Panc1 (cell line): ENCODE measurements around the gene OTUD3. TPM values are rescaled to one million over a fixed set of nuclear protein-coding genes. Genes with fewer than 3 reads are reported as not detected.

Experiments used
- ATAC-seq: fragments of 200-7000 bp; cut with Tn5 transposase; 2 replicates; pipeline ENCODE4 v1.9.1; 2020; ENCODE audit warnings: mild to moderate bottlenecking, moderate library complexity
- BruUV-seq: library from RNA; stranded (reverse); fragments of 400-500 nt; replicated peaks from 2 replicates; lab custom pipeline; 2021; lab: Mats Ljungman, UMichigan
- CTCF ChIA-PET: fragments of 300-600 bp; sonication (Branson Sonifier 250); formaldehyde crosslinking; loops from one replicate; lab custom pipeline; 2022; ENCODE audit warnings: antibody characterized with exemption; lab: Charles Lee
- POLR2A ChIA-PET: fragments of 300-600 bp; sonication (Branson Sonifier 250); formaldehyde crosslinking; loops from one replicate; lab custom pipeline; 2022; ENCODE audit warnings: antibody characterized with exemption; lab: Charles Lee
- DNase-seq: peaks from one replicate; pipeline ENCODE4 v3.0.0-alpha.2; 2010; ENCODE audit warnings: low read depth, low spot score
- H3K27ac ChIP-seq: 2 replicates; pipeline ENCODE4 v1.5.1; 2011; ENCODE audit warnings: mild to moderate bottlenecking, low read length, inconsistent platforms
- H3K27me3 ChIP-seq: fragments of 200-500 bp; sonication (Bioruptor generic); 2 replicates; pipeline ENCODE4 v1.6.0; 2014; ENCODE audit warnings: low read length, inconsistent platforms; ENCODE audit not compliant: control insufficient read depth, insufficient read depth
- H3K36me3 ChIP-seq: fragments of 200-500 bp; sonication (Bioruptor generic); 2 replicates; pipeline ENCODE4 v1.5.1; 2014; ENCODE audit warnings: inconsistent platforms, mild to moderate bottlenecking, low read length, moderate library complexity; ENCODE audit not compliant: control insufficient read depth, insufficient read depth
- H3K4me1 ChIP-seq: 2 replicates; pipeline ENCODE4 v1.5.1; 2011; ENCODE audit warnings: inconsistent platforms, mild to moderate bottlenecking, low read length, moderate library complexity; ENCODE audit not compliant: control insufficient read depth, insufficient read depth
- H3K4me3 ChIP-seq, 2 experiments: 2 replicates each; pipeline ENCODE4 v1.5.1; 2011 to 2012; ENCODE audit warnings: low read depth in 2 of 2, low read length in 2 of 2, mild to moderate bottlenecking in 2 of 2, inconsistent platforms in 1 of 2, moderate library complexity in 1 of 2
- H3K9me3 ChIP-seq: fragments of 200-500 bp; sonication (Bioruptor generic); 2 replicates; pipeline ENCODE4 v1.5.1; 2014; ENCODE audit warnings: low read depth, mild to moderate bottlenecking, inconsistent platforms, low read length, moderate library complexity; ENCODE audit not compliant: control insufficient read depth, insufficient read depth
- CTCF ChIP-seq: fragments of 450-650 bp; IDR thresholded peaks from 2 replicates; pipeline ENCODE4 v1.5.1; 2017; ENCODE audit warnings: mild to moderate bottlenecking
- POLR2AphosphoS5 ChIP-seq: IDR thresholded peaks from 2 replicates; pipeline ENCODE4 v1.6.1; 2012; ENCODE audit warnings: mild to moderate bottlenecking, low read depth, low read length, moderate library complexity
- REST ChIP-seq, 2 experiments: IDR thresholded peaks; 2 replicates each; pipeline ENCODE4 v1.6.1; 2011 to 2012; ENCODE audit warnings: low read depth in 2 of 2, control low read depth in 1 of 2, low read length in 1 of 2, mild to moderate bottlenecking in 1 of 2, moderate library complexity in 1 of 2; ENCODE audit not compliant: insufficient read depth in 1 of 2
- SIN3A ChIP-seq: IDR thresholded peaks from 2 replicates; pipeline ENCODE4 v1.6.1; 2012; ENCODE audit warnings: low read depth, mild to moderate bottlenecking, low read length, moderate library complexity, borderline replicate concordance; ENCODE audit not compliant: insufficient read depth
- TCF7L2 ChIP-seq: IDR thresholded peaks from 2 replicates; pipeline ENCODE4 v1.6.1; 2011; ENCODE audit warnings: mild to moderate bottlenecking, low read depth, low read length, inconsistent platforms
- in situ Hi-C: cut with HindIII; loops from 2 replicates; pipeline ENCODE4 v1.10.0; 2016; ENCODE audit warnings: low sequenced_read_pairs, low pct_unique_long_range_greater_than_20kb
- intact Hi-C: fragments of 100-400 bp; cut with micrococcal nuclease; formaldehyde crosslinking; loops from one replicate; pipeline ENCODE4 v1.10.0; 2022; ENCODE audit not compliant: unreplicated experiment
- total RNA-seq: library from RNA; stranded (reverse); gene quantifications from one replicate; pipeline ENCODE4 v1.2.1, GENCODE V29; 2021; ENCODE audit not compliant: unreplicated experiment

Gene OTUD3
- total RNA-seq, 1 experiment from 2014 or later = 14.1 TPM

- TF ChIP-seq TCF7L2 = no peak
- TF ChIP-seq SIN3A = no peak
- TF ChIP-seq CTCF = no peak
- in situ Hi-C loops (no loop called here), intact Hi-C loops (no loop called here)
- DNase-seq (no peak), ATAC-seq (no peak)
- Histone ChIP-seq H3K9me3 (no peaks in the 10 kb centered on the region), H3K4me1 (no peaks in the 10 kb centered on the region), H3K4me3 (no peak overlapping the region), H3K27me3 (no peaks in the 10 kb centered on the region), H3K36me3 (no peaks in the 10 kb centered on the region), H3K27ac (no peak overlapping the region)
- CTCF ChIA-PET = no interaction called here
- POLR2A ChIA-PET = no interaction called here
- no TSS peak for BruUV-seq
Observed at GRCh38 chr1:19877181-19877750, 4.9 kb upstream of the OTUD3 start.

DNA sequence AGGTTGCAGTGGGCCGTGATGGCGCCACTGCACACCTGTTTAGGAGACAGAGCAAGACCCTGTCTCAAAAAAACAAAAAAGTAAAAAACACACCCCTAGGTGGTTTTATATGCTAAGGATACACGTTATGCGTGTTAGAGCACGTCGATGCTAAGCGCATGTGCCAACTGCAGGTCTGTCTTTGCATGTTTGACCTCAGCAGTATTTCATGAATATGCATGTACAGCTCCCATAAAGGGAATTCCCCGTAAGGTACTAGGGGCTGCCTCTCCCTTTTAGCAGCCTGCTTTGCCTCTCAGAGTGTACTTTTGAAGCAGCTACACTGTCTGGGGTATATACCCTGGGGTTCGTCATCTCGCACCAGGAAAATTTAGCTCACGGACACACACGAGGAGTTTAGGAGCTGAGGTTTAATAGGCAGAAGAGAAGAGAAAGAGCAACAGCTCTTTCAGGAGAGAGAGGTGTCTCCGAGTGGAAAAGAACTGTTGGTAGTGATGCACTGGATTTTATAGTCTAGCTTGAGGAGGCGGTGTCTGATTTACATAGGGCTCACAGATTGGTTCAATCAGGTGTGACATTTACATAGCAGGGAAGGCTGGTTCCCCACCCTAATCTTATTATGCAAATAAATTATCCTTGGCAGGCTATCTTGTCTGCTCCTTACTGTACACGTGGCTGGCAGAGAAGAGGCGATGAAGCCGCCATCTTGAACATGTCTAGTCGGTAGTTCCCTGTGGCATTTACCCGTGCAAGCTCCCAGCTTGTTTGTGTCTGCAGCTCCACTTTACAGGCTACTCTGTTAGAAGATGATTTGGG is 4.2 kb upstream of the OTUD3 start:
- no peaks in the 10 kb centered on the region for H3K9me3 ChIP-seq
- CTCF ChIA-PET = interaction anchor here (0.7 kb wide), 1 partner anchor 25 kb away, joined by 5 read pairs; no protein-coding TSS in a partner anchor
- peaks cover 3% of the 10 kb centered on the region; the same call in 1 of the 2 replicates for H3K36me3 ChIP-seq
- H3K4me3 ChIP-seq = no peak overlapping the region
- ATAC-seq = no peak
- DNase-seq = no peak
- no TSS peak for BruUV-seq
- POLR2A ChIA-PET = no interaction called here
- no peaks in the 10 kb centered on the region for H3K27me3 ChIP-seq
- H3K27ac ChIP-seq = no peak overlapping the region
- intact Hi-C loops = no loop called here
- in situ Hi-C loops = no loop called here
- no peak for TF ChIP-seq TCF7L2
- TF ChIP-seq SIN3A = no peak
- no peaks in the 10 kb centered on the region for H3K4me1 ChIP-seq

- peaks cover 3% of the 10 kb centered on the region; the same call in 1 of the 2 replicates for H3K36me3 ChIP-seq
- in situ Hi-C loops (no loop called here), intact Hi-C loops (no loop called here)
- ChIA-PET CTCF (no interaction called here), POLR2A (no interaction called here)
- no TSS peak for BruUV-seq
- H3K4me3 ChIP-seq = no peak overlapping the region
- no peak for DNase-seq
- no peaks in the 10 kb centered on the region for H3K9me3 ChIP-seq
- ATAC-seq = no peak
- TF ChIP-seq TCF7L2 = no peak
- no peak for TF ChIP-seq CTCF
- TF ChIP-seq POLR2AphosphoS5 = no peak
- TF ChIP-seq SIN3A = no peak
- no peak for TF ChIP-seq REST (IDR thresholded peaks at IDR 0.05; ENCODE audit: insufficient read depth in 1 of 2, low read depth in 2 of 2, low read length in 1 of 2)
- no peaks in the 10 kb centered on the region for H3K27me3 ChIP-seq
- peaks cover 2% of the 10 kb centered on the region for H3K4me1 ChIP-seq
- H3K27ac ChIP-seq = no peak overlapping the region
Observed at GRCh38 chr1:19878637-19878985, 3.6 kb upstream of the OTUD3 start.
